SK-N-SH (cell line): ENCODE data around the gene SPON1. TPM values are rescaled to one million over a fixed set of nuclear protein-coding genes. Genes with fewer than 3 reads are reported as not detected.

ENCODE experiments used
- CTCF ChIA-PET: fragments of 300-600, 350-600 bp; formaldehyde crosslinking; extraction: SDS; loops from one replicate; lab custom pipeline; 2021; lab: Yijun Ruan, JAX
- POLR2A ChIA-PET: fragments of 350-600 bp; sonication (Branson Sonifier 250); formaldehyde crosslinking; extraction: SDS; loops from one replicate; lab custom pipeline; 2020; ENCODE audit warnings: antibody characterized with exemption, inconsistent platforms; lab: Yijun Ruan, JAX
- DNase-seq: peaks from one replicate; pipeline ENCODE4 v3.0.0; 2012
- H2AFZ ChIP-seq: fragments of 200-600 bp; sonication (generic); 2 replicates; pipeline ENCODE4 v1.8.1; 2016; ENCODE audit warnings: antibody characterized with exemption, mild to moderate bottlenecking, low read depth
- H3F3A ChIP-seq: fragments of 200-600 bp; sonication (generic); replicated peaks from 2 replicates; pipeline ENCODE3; 2016; ENCODE audit warnings: antibody characterized with exemption, mild to moderate bottlenecking; ENCODE audit not compliant: insufficient read depth
- H3K27ac ChIP-seq, 2 experiments: fragments of 200-500 bp in 1 of 2; fragments of 200-600 bp in 1 of 2; sonication (Bioruptor generic) in 1 of 2; sonication (generic), shearing (Covaris generic) in 1 of 2; 2 replicates each; pipeline versions ENCODE4 v1.5.1 to v1.6.1; 2014 to 2016; ENCODE audit warnings: low read depth in 2 of 2, inconsistent platforms in 1 of 2, low read length in 1 of 2, mild to moderate bottlenecking in 1 of 2, mixed read lengths in 1 of 2
- H3K27me3 ChIP-seq: fragments of 200-600 bp; sonication (generic), shearing (Covaris generic); 2 replicates; pipeline ENCODE4 v1.6.1; 2016; ENCODE audit warnings: mixed run types; ENCODE audit not compliant: insufficient read depth
- H3K36me3 ChIP-seq, 2 experiments: fragments of 200-500 bp in 1 of 2; fragments of 200-600 bp in 1 of 2; sonication (Bioruptor generic) in 1 of 2; sonication (generic) in 1 of 2; replicated peaks in 1 of 2; 2 replicates each; pipeline versions ENCODE3 to v1.5.1; 2014 to 2016; ENCODE audit warnings: low read length in 1 of 2, mild to moderate bottlenecking in 1 of 2; ENCODE audit not compliant: insufficient read depth in 2 of 2, control insufficient read depth in 1 of 2
- H3K4me1 ChIP-seq, 2 experiments: fragments of 200-500 bp in 1 of 2; fragments of 200-600 bp in 1 of 2; sonication (Bioruptor generic) in 1 of 2; sonication (generic), shearing (Covaris generic) in 1 of 2; 2 replicates each; pipeline versions ENCODE4 v1.5.1 to v1.6.1; 2014 to 2016; ENCODE audit warnings: low read depth in 1 of 2, low read length in 1 of 2, mixed run types in 1 of 2; ENCODE audit not compliant: insufficient read depth in 2 of 2, control insufficient read depth in 1 of 2
- H3K4me2 ChIP-seq: fragments of 200-600 bp; sonication (generic), shearing (Covaris generic); 2 replicates; pipeline ENCODE4 v1.6.1; 2017; ENCODE audit warnings: mixed run types
- H3K4me3 ChIP-seq, 2 experiments: fragments of 200-500 bp in 1 of 2; fragments of 200-600 bp in 1 of 2; sonication (Bioruptor generic) in 1 of 2; sonication (generic), shearing (Covaris generic) in 1 of 2; 2 replicates each; pipeline versions ENCODE4 v1.5.1 to v1.8.1; 2014 to 2016; ENCODE audit warnings: low read depth in 2 of 2, inconsistent platforms in 1 of 2, low read length in 1 of 2, mild to moderate bottlenecking in 1 of 2, mixed read lengths in 1 of 2, moderate library complexity in 1 of 2
- H3K79me2 ChIP-seq: fragments of 200-600 bp; sonication (generic); 2 replicates; pipeline ENCODE4 v1.8.1; 2017; ENCODE audit warnings: mild to moderate bottlenecking; ENCODE audit not compliant: insufficient read depth
- H3K9ac ChIP-seq: fragments of 200-600 bp; sonication (generic); 2 replicates; pipeline ENCODE4 v1.6.1; 2017; ENCODE audit warnings: mixed run types
- H3K9me2 ChIP-seq: fragments of 200-600 bp; sonication (generic); 2 replicates; pipeline ENCODE4 v1.6.1; 2017; ENCODE audit warnings: mixed run types
- H3K9me3 ChIP-seq: fragments of 200-600 bp; sonication (generic); 2 replicates; pipeline ENCODE4 v1.6.1; 2017; ENCODE audit warnings: mixed run types, mild to moderate bottlenecking, moderate library complexity
- H4K20me1 ChIP-seq: fragments of 200-600 bp; sonication (generic); 2 replicates; pipeline ENCODE4 v1.6.1; 2017; ENCODE audit warnings: mild to moderate bottlenecking, mixed run types; ENCODE audit not compliant: insufficient read depth
- CHD2 ChIP-seq: fragments of 150-350 bp; IDR thresholded peaks from 2 replicates; pipeline ENCODE4 v1.6.1; 2018; ENCODE audit warnings: low read length; ENCODE audit not compliant: partially characterized antibody
- ELF1 ChIP-seq: IDR thresholded peaks from 2 replicates; pipeline ENCODE4 v1.4.0; 2012
- EZH2phosphoT487 ChIP-seq: fragments of 200-600 bp; sonication (generic); IDR thresholded peaks from 2 replicates; pipeline ENCODE4 v1.6.1; 2017; ENCODE audit warnings: low read depth, mixed run types, mild to moderate bottlenecking, antibody characterized with exemption, moderate library complexity, borderline replicate concordance
- FOSL2 ChIP-seq: IDR thresholded peaks from 2 replicates; pipeline ENCODE4 v1.4.0; 2012; ENCODE audit warnings: low read depth, mild to moderate bottlenecking, moderate library complexity, borderline replicate concordance
- FOXJ3 ChIP-seq: sonication (generic); formaldehyde crosslinking; IDR thresholded peaks from 2 replicates; pipeline ENCODE4 v1.5.1; 2020; ENCODE audit warnings: mild to moderate bottlenecking, missing genetic modification reagents
- FOXM1 ChIP-seq: IDR thresholded peaks from 2 replicates; pipeline ENCODE4 v1.4.0; 2012; ENCODE audit warnings: low read depth, mild to moderate bottlenecking
- GABPA ChIP-seq: IDR thresholded peaks from 2 replicates; pipeline ENCODE4 v1.4.0; 2012; ENCODE audit warnings: low read depth, mild to moderate bottlenecking
- GATA2 ChIP-seq: sonication (generic); formaldehyde crosslinking; IDR thresholded peaks from 2 replicates; pipeline ENCODE4 v1.5.0; 2020; ENCODE audit warnings: mild to moderate bottlenecking, missing genetic modification reagents
- JUND ChIP-seq: IDR thresholded peaks from 2 replicates; pipeline ENCODE4 v1.4.0; 2012
- MEF2A ChIP-seq: IDR thresholded peaks from 2 replicates; pipeline ENCODE4 v1.4.0; 2012; ENCODE audit warnings: low read depth, borderline replicate concordance
- MXI1 ChIP-seq: IDR thresholded peaks from 2 replicates; pipeline ENCODE4 v1.6.1; 2012; ENCODE audit warnings: mild to moderate bottlenecking, low read depth, low read length, improper control_type of control experiment
- NRF1 ChIP-seq: IDR thresholded peaks from 2 replicates; pipeline ENCODE4 v1.6.1; 2012; ENCODE audit warnings: low read depth, mild to moderate bottlenecking, low read length
- RFX5 ChIP-seq: IDR thresholded peaks from 2 replicates; pipeline ENCODE4 v1.6.1; 2012; ENCODE audit warnings: mild to moderate bottlenecking, improper control_type of control experiment, low read length
- SIN3A ChIP-seq: IDR thresholded peaks from 2 replicates; pipeline ENCODE4 v1.6.1; 2012; ENCODE audit warnings: low read depth, mild to moderate bottlenecking, low read length, moderate library complexity, borderline replicate concordance
- SMC3 ChIP-seq: IDR thresholded peaks from 2 replicates; pipeline ENCODE4 v1.6.1; 2012; ENCODE audit warnings: low read depth, low read length, improper control_type of control experiment
- TEAD4 ChIP-seq: IDR thresholded peaks from 2 replicates; pipeline ENCODE4 v1.4.0; 2012; ENCODE audit warnings: mild to moderate bottlenecking, borderline replicate concordance; ENCODE audit not compliant: insufficient read depth
- YY1 ChIP-seq: IDR thresholded peaks from 2 replicates; pipeline ENCODE4 v1.4.0; 2012; ENCODE audit warnings: low read depth, mild to moderate bottlenecking
- WGBS: methylation state at CpG from one replicate; pipeline ENCODE4 v1.1.6; 2017; ENCODE audit warnings: low lambda C conversion rate; 5-methylcytosine and 5-hydroxymethylcytosine counted together
- polyA plus RNA-seq, 3 experiments: library from polyadenylated mRNA; depleted of rRNA; stranded (reverse); fragments of >200 nt; gene quantifications; 2 replicates each; pipeline ENCODE4 v1.2.3, GENCODE V29; 2012
- TF ChIP-seq, protein P1 (sequence below): fragments of 150-350 bp; IDR thresholded peaks from 2 replicates; pipeline ENCODE4 v1.6.1; 2016; ENCODE audit warnings: mild to moderate bottlenecking, low read depth, low read length
- TF ChIP-seq, protein P2 (sequence below): IDR thresholded peaks from 2 replicates; pipeline ENCODE4 v1.4.0; 2012; ENCODE audit warnings: low read depth, borderline replicate concordance
- TF ChIP-seq, protein P3 (sequence below): IDR thresholded peaks from 2 replicates; pipeline ENCODE4 v1.4.0; 2012; ENCODE audit warnings: low read depth
- TF ChIP-seq, protein P4 (sequence below): fragments of 150-350 bp; IDR thresholded peaks from 2 replicates; pipeline ENCODE4 v1.6.1; 2017; ENCODE audit warnings: antibody characterized with exemption, low read length, low read depth, borderline replicate concordance

SPON1 gene
- polyA plus RNA-seq, 1 of the 3 experiments (the other 2 are of a cell fraction), result not detected

DNA sequence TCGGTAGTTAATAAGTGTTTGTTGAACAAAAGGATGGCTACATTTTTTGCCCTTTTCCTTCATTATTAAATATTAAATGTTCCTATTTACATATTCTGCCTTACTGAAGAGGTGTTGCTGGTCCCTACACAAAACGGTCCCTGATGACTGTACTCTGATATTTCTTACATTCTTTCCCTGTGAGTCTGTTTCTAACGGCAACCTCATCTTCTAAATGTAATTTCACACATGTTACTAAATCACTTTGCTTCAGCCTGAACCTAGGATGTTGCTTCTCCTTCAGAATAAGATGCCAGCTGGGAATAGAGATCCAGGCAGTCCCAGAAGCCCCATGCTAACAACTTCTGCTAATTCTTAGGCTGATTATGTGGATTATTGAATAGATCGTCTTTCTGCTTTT lies 50.3 kb downstream of the SPON1 start:
- H3K4me3 ChIP-seq, result no peak overlapping the region
- H3K4me1 ChIP-seq, result no peaks in the 10 kb centered on the region
- H3K4me2 ChIP-seq, result no peak overlapping the region
- CTCF ChIA-PET, result no interaction called here
- no peak for DNase-seq
- no peaks in the 10 kb centered on the region for H3K27me3 ChIP-seq
- WGBS, result 32% methylated on average over 4 of the region's 4 CpGs
- TF ChIP-seq YY1 (no peak), GATA2 (no peak)
- H4K20me1 ChIP-seq, result no peaks in the 10 kb centered on the region
- no peaks in the 10 kb centered on the region for H3K9me3 ChIP-seq
- H2AFZ ChIP-seq, result no peak overlapping the region
- H3K27ac ChIP-seq, result no peak overlapping the region
- no peaks in the 10 kb centered on the region for H3K9me2 ChIP-seq
- H3K79me2 ChIP-seq, result no peaks in the 10 kb centered on the region
- POLR2A ChIA-PET, result no interaction called here
- H3F3A ChIP-seq, result no peaks in the 10 kb centered on the region
- H3K36me3 ChIP-seq, result no peaks in the 10 kb centered on the region
- H3K9ac ChIP-seq, result no peak overlapping the region

DNA sequence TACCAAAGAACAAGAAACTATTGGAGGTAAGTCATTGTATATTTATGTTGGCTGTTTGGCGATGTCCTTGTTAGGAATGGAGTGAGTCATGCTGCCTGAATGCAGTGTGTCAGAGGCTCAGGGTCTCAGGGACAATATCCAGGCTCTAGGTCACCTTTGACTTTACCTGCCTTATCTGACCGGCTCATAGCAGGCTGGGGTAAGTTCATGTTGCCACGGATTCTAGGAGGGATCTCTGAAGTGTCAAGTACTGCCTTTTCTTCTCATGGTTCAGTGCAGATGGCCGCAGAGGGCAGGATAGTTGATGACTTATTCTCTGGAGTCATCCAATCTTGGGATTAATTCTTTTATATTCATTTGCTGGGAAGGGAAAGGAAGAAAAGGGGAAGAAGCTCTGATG lies 53.2 kb downstream of the SPON1 start:
- DNase-seq, result no peak
- H2AFZ ChIP-seq, result no peak overlapping the region
- no peaks in the 10 kb centered on the region for H3K9me2 ChIP-seq
- no peaks in the 10 kb centered on the region for H3F3A ChIP-seq
- no peak overlapping the region for H3K27ac ChIP-seq
- POLR2A ChIA-PET, result no interaction called here
- no peaks in the 10 kb centered on the region for H3K36me3 ChIP-seq
- no peaks in the 10 kb centered on the region for H3K27me3 ChIP-seq
- TF ChIP-seq NRF1, result no peak
- TF ChIP-seq SMC3, result no peak
- TF ChIP-seq, protein P1, sequence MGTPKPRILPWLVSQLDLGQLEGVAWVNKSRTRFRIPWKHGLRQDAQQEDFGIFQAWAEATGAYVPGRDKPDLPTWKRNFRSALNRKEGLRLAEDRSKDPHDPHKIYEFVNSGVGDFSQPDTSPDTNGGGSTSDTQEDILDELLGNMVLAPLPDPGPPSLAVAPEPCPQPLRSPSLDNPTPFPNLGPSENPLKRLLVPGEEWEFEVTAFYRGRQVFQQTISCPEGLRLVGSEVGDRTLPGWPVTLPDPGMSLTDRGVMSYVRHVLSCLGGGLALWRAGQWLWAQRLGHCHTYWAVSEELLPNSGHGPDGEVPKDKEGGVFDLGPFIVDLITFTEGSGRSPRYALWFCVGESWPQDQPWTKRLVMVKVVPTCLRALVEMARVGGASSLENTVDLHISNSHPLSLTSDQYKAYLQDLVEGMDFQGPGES, result no peak
- no peak for TF ChIP-seq FOXM1
- TF ChIP-seq, protein P2, sequence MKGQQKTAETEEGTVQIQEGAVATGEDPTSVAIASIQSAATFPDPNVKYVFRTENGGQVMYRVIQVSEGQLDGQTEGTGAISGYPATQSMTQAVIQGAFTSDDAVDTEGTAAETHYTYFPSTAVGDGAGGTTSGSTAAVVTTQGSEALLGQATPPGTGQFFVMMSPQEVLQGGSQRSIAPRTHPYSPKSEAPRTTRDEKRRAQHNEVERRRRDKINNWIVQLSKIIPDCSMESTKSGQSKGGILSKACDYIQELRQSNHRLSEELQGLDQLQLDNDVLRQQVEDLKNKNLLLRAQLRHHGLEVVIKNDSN, result no peak
- no peak for TF ChIP-seq TEAD4
- TF ChIP-seq MEF2A, result no peak
- no peak for TF ChIP-seq JUND
- TF ChIP-seq FOXJ3 (CRISPR knock-in tag), result no peak
- TF ChIP-seq MXI1, result no peak
- TF ChIP-seq, all 33 proteins: peak for 0
- WGBS, result 11% methylated on average over 4 of the region's 4 CpGs
- Histone ChIP-seq H3K4me1 (no peaks in the 10 kb centered on the region), H3K9me3 (no peaks in the 10 kb centered on the region), H3K4me2 (no peak overlapping the region), H3K79me2 (no peaks in the 10 kb centered on the region), H4K20me1 (no peaks in the 10 kb centered on the region), H3K4me3 (no peak overlapping the region), H3K9ac (no peak overlapping the region)
- CTCF ChIA-PET, result interaction anchor here (1.5 kb wide), 1 partner anchor 243 kb away, joined by 3 read pairs; no protein-coding TSS in a partner anchor

DNA sequence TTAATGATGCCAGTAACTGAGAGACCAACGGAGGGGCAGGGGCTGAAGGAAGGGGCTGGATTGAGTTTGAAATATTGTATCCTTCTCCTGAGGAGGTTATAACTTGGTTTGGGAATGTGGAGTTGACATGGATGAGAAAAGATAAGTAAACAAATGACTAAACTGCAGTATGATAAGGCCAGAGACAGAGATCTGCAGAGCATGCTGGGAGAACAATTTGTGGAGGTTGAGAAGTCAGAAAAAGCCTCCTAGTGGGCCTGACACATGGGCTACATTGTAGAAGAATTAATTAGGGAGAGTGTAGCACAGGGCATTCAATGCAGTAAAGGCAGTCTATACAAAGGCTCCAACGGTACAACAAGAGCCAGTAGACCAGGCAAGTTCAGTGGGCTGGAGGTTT lies 55.9 kb downstream of the SPON1 start:
- H3K4me1 ChIP-seq, result no peaks in the 10 kb centered on the region
- no peaks in the 10 kb centered on the region for H3K27me3 ChIP-seq
- no peak overlapping the region for H3K4me3 ChIP-seq
- ChIA-PET CTCF (interaction anchor here (0.6 to 0.7 kb wide), 2 partner anchors 10 to 1571 kb away, joined by 3 read pairs; no protein-coding TSS in a partner anchor), POLR2A (no interaction called here)
- no peak overlapping the region for H2AFZ ChIP-seq
- H3K27ac ChIP-seq, result no peak overlapping the region
- no peaks in the 10 kb centered on the region for H3K79me2 ChIP-seq
- no peaks in the 10 kb centered on the region for H3K9me3 ChIP-seq
- H3K9me2 ChIP-seq, result no peaks in the 10 kb centered on the region
- no peaks in the 10 kb centered on the region for H4K20me1 ChIP-seq
- no peak overlapping the region for H3K4me2 ChIP-seq
- H3K36me3 ChIP-seq, result no peaks in the 10 kb centered on the region
- DNase-seq, result no peak
- H3F3A ChIP-seq, result no peaks in the 10 kb centered on the region
- WGBS, result 14% methylated on average over 2 of the region's 2 CpGs
- no peak overlapping the region for H3K9ac ChIP-seq
- TF ChIP-seq RFX5 (no peak), EZH2phosphoT487 (no peak), SIN3A (no peak), NRF1 (no peak), GABPA (no peak), CHD2 (no peak), FOSL2 (no peak), ELF1 (no peak), GATA2 (no peak)
- TF ChIP-seq, protein P3, sequence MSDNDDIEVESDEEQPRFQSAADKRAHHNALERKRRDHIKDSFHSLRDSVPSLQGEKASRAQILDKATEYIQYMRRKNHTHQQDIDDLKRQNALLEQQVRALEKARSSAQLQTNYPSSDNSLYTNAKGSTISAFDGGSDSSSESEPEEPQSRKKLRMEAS, result no peak
- TF ChIP-seq, protein P2, result no peak
- TF ChIP-seq, protein P4, sequence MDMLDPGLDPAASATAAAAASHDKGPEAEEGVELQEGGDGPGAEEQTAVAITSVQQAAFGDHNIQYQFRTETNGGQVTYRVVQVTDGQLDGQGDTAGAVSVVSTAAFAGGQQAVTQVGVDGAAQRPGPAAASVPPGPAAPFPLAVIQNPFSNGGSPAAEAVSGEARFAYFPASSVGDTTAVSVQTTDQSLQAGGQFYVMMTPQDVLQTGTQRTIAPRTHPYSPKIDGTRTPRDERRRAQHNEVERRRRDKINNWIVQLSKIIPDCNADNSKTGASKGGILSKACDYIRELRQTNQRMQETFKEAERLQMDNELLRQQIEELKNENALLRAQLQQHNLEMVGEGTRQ, result no peak
